Activated CD4-positive, alpha-beta memory T cell treated with anti-CD3 and anti-CD28 coated beads, Interleukin-2, amount 10 ng/mL, durations not matched to agents 7 days and 5 days (primary cell): Measurements from ENCODE around the gene PRICKLE2. TPM values are rescaled to one million over a fixed set of nuclear protein-coding genes. Genes with fewer than 3 reads are reported as not detected.

Experiments
- CTCF ChIA-PET: fragments of 350-600 bp; sonication (Branson Sonifier 250); formaldehyde crosslinking; loops from one replicate; lab custom pipeline; 2021; ENCODE audit warnings: antibody characterized with exemption, inconsistent platforms; lab: Charles Lee
- POLR2A ChIA-PET: fragments of 350-600 bp; sonication (Branson Sonifier 250); formaldehyde crosslinking; loops from one replicate; lab custom pipeline; 2021; ENCODE audit warnings: antibody characterized with exemption; lab: Charles Lee
- DNase-seq: peaks from one replicate; pipeline ENCODE4 v3.0.0-alpha.2; 2020
- H3K27ac Mint-ChIP-seq: one replicate; pipeline ENCODE4 v1.8.0; 2021; ENCODE audit warnings: mild to moderate bottlenecking, mixed read lengths
- H3K27me3 Mint-ChIP-seq: one replicate; pipeline ENCODE4 v1.8.0; 2021; ENCODE audit warnings: mixed read lengths
- H3K36me3 Mint-ChIP-seq: one replicate; pipeline ENCODE4 v1.8.0; 2021; ENCODE audit warnings: low read depth, mixed read lengths
- H3K4me1 Mint-ChIP-seq: one replicate; pipeline ENCODE4 v1.8.0; 2021; ENCODE audit warnings: mixed read lengths
- H3K4me3 Mint-ChIP-seq: one replicate; pipeline ENCODE4 v1.8.0; 2021; ENCODE audit warnings: mild to moderate bottlenecking, mixed read lengths
- H3K9me3 Mint-ChIP-seq: one replicate; pipeline ENCODE4 v1.8.0; 2021; ENCODE audit warnings: mixed read lengths
- total RNA-seq, 2 experiments: library from RNA; stranded (reverse); gene quantifications; one replicate each; pipeline ENCODE4 v1.2.3, GENCODE V29; 2021

PRICKLE2 gene
- total RNA-seq, 2 experiments from 2014 or later: not detected

DNA sequence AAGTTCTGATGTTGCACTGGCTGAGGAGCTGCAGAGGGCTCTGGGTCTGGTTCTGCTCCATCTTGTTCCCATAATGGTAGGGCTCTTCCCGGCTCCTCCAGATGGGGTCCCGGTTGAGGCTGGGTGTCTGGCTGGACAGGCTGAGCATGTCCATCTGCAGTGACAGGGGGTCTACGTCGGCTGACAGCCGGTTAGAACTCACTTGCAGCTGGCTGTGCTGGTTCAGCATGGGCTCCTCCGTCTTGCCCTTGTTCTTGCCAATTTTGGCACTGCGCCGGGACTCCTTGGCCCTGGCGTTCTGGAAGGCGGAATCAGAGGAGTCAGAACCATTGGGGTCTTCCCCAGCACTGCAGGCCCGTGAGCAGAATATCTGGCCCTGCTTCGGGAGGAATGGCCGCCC, 78.1 kb downstream of the PRICKLE2 start:
- H3K9me3 Mint-ChIP-seq: no peaks in the 10 kb centered on the region
- ChIA-PET POLR2A (no interaction called here), CTCF (no interaction called here)
- no peak overlapping the region for H3K4me3 Mint-ChIP-seq
- DNase-seq: no peak
- H3K27ac Mint-ChIP-seq: no peak overlapping the region
- no peaks in the 10 kb centered on the region for H3K4me1 Mint-ChIP-seq
- H3K27me3 Mint-ChIP-seq: no peaks in the 10 kb centered on the region
- no peaks in the 10 kb centered on the region for H3K36me3 Mint-ChIP-seq

DNA sequence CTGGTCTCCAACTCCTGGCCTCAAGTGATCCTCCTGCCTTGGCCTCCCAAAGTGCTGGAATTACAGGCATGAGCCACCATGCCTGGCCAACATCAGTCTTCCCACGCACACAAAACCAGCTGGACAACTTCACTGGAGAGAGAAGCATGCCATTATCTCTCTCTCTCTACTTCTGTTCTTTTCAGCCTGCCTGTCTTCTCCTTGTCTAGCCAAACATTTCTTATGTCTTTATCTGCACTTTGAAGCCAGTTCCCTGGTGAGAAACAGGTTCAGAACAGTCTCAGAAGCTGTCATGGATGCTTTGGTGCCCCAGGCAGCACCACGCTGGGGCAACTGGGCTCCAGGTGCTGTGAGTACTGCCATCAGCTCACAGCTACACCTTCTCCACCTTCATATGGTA, 79.8 kb downstream of the PRICKLE2 start:
- no peak overlapping the region for H3K4me3 Mint-ChIP-seq
- DNase-seq: no peak
- CTCF ChIA-PET: no interaction called here

GRCh38 chr3:64144241-64144900, 80.9 kb downstream of the PRICKLE2 start:
- CTCF ChIA-PET: no interaction called here
- H3K36me3 Mint-ChIP-seq: no peaks in the 10 kb centered on the region
- no peaks in the 10 kb centered on the region for H3K4me1 Mint-ChIP-seq
- H3K27me3 Mint-ChIP-seq: no peaks in the 10 kb centered on the region
- POLR2A ChIA-PET: no interaction called here
- no peak for DNase-seq
- no peak overlapping the region for H3K27ac Mint-ChIP-seq
- H3K9me3 Mint-ChIP-seq: no peaks in the 10 kb centered on the region
- H3K4me3 Mint-ChIP-seq: no peak overlapping the region

More for the DNA sequence above, 79.8 kb downstream of the PRICKLE2 start:
- Mint-ChIP-seq H3K27me3 (no peaks in the 10 kb centered on the region), H3K4me1 (no peaks in the 10 kb centered on the region), H3K27ac (no peak overlapping the region), H3K36me3 (no peaks in the 10 kb centered on the region), H3K9me3 (no peaks in the 10 kb centered on the region)
- POLR2A ChIA-PET: no interaction called here

GRCh38 chr3:64143409-64144130, 81.7 kb downstream of the PRICKLE2 start:
- Mint-ChIP-seq H3K27me3 (no peaks in the 10 kb centered on the region), H3K27ac (no peak overlapping the region), H3K9me3 (no peaks in the 10 kb centered on the region), H3K4me1 (no peaks in the 10 kb centered on the region), H3K36me3 (no peaks in the 10 kb centered on the region), H3K4me3 (no peak overlapping the region)
- no peak for DNase-seq
- ChIA-PET CTCF (no interaction called here), POLR2A (no interaction called here)

GRCh38 chr3:64141476-64141875, 83.8 kb downstream of the PRICKLE2 start:
- H3K27me3 Mint-ChIP-seq: no peaks in the 10 kb centered on the region
- no peak for DNase-seq
- H3K4me3 Mint-ChIP-seq: no peak overlapping the region

DNA sequence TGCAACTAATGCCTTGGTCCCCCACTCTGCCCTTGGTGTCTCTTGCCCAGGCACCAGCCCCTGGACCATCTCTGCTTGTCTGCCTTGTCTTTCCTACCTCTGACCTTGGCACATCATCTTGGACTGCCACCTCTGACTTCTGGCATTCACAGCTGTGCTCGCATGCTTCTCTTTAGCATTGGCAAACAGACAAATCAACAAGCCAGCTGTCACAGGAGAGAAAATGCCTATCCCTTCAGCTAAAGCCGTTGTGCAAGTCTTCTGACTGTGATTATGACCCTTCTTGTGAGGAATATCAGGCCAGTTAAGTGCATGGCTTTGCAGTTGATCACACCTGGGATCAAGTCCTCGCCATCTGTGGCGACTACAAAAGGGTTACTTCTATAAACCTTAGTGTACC, 84.6 kb downstream of the PRICKLE2 start:
- no peaks in the 10 kb centered on the region for H3K4me1 Mint-ChIP-seq
- CTCF ChIA-PET: no interaction called here
- no peaks in the 10 kb centered on the region for H3K9me3 Mint-ChIP-seq
- DNase-seq: no peak
- H3K36me3 Mint-ChIP-seq: no peaks in the 10 kb centered on the region
- no peak overlapping the region for H3K4me3 Mint-ChIP-seq
- no peaks in the 10 kb centered on the region for H3K27me3 Mint-ChIP-seq
- POLR2A ChIA-PET: no interaction called here
- H3K27ac Mint-ChIP-seq: no peak overlapping the region

More at GRCh38 chr3:64141476-64141875, 83.8 kb downstream of the PRICKLE2 start:
- H3K4me1 Mint-ChIP-seq: no peaks in the 10 kb centered on the region
- H3K9me3 Mint-ChIP-seq: no peaks in the 10 kb centered on the region
- CTCF ChIA-PET: no interaction called here
- no peaks in the 10 kb centered on the region for H3K36me3 Mint-ChIP-seq
- POLR2A ChIA-PET: no interaction called here
- no peak overlapping the region for H3K27ac Mint-ChIP-seq

GRCh38 chr3:64138656-64139375, 86.5 kb downstream of the PRICKLE2 start:
- POLR2A ChIA-PET: no interaction called here
- H3K27me3 Mint-ChIP-seq: no peaks in the 10 kb centered on the region
- CTCF ChIA-PET: no interaction called here

GRCh38 chr3:64138046-64138445, 87.2 kb downstream of the PRICKLE2 start:
- no peaks in the 10 kb centered on the region for H3K27me3 Mint-ChIP-seq

More at GRCh38 chr3:64138656-64139375, 86.5 kb downstream of the PRICKLE2 start:
- Mint-ChIP-seq H3K9me3 (no peaks in the 10 kb centered on the region), H3K4me3 (no peak overlapping the region), H3K36me3 (no peaks in the 10 kb centered on the region), H3K27ac (no peak overlapping the region), H3K4me1 (no peaks in the 10 kb centered on the region)
- DNase-seq: no peak

DNA sequence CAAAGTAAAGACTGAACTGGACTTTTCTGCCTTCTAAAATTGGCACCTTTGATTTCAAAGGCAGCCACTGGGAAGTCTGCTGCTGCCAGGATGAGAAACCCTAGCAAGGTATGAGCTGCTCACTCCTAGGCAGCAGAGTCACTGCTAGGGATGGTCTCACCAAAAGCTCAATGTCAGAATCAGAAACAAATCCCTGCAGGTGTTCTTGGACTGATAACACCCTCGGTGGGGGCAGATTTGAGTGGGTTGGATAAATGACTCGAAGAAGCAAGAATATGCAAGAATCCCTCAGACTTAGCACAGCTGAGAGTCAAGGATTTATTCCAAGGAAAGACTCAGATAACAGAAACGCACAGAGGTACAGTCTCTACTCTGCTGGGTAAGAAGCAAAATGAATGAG, 90.4 kb downstream of the PRICKLE2 start:
- H3K4me3 Mint-ChIP-seq: no peak overlapping the region
- CTCF ChIA-PET: interaction anchor here (0.6 kb wide), 1 partner anchor 1909 kb away, joined by 3 read pairs; no protein-coding TSS in a partner anchor

More at GRCh38 chr3:64138046-64138445, 87.2 kb downstream of the PRICKLE2 start:
- no peak for DNase-seq
- POLR2A ChIA-PET: no interaction called here
- no peaks in the 10 kb centered on the region for H3K4me1 Mint-ChIP-seq
- CTCF ChIA-PET: no interaction called here
- H3K27ac Mint-ChIP-seq: no peak overlapping the region
- no peaks in the 10 kb centered on the region for H3K9me3 Mint-ChIP-seq
- H3K36me3 Mint-ChIP-seq: no peaks in the 10 kb centered on the region
- H3K4me3 Mint-ChIP-seq: no peak overlapping the region

DNA sequence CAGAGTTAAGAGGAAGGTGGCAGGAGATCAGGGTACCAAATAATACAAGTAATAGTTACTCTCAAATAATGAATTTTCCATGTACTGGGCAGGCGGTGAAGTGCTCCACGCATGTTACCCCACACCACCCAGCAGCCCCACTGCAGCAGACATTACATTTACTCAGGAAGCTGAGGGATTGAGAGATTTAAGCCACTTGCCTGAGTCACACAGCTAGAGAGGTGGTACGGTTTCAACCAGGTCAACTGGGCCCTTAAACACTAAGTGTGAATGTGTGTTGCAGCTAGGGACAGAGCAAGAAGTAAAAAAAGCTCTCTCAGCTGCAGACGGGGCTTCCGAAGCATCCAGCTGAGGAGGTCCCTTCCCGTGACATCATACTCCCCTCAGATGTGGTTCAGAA, 91.3 kb downstream of the PRICKLE2 start:
- Mint-ChIP-seq H3K27ac (no peak overlapping the region), H3K9me3 (no peaks in the 10 kb centered on the region), H3K4me1 (no peaks in the 10 kb centered on the region), H3K36me3 (no peaks in the 10 kb centered on the region), H3K4me3 (no peak overlapping the region), H3K27me3 (peaks cover 2% of the 10 kb centered on the region)
- ChIA-PET CTCF (no interaction called here), POLR2A (no interaction called here)
- DNase-seq: no peak

More for the DNA sequence above, 90.4 kb downstream of the PRICKLE2 start:
- POLR2A ChIA-PET: no interaction called here
- H3K27me3 Mint-ChIP-seq: peaks cover 2% of the 10 kb centered on the region
- no peaks in the 10 kb centered on the region for H3K36me3 Mint-ChIP-seq
- no peak overlapping the region for H3K27ac Mint-ChIP-seq
- no peak for DNase-seq
- no peaks in the 10 kb centered on the region for H3K9me3 Mint-ChIP-seq
- no peaks in the 10 kb centered on the region for H3K4me1 Mint-ChIP-seq

GRCh38 chr3:64133272-64133671, 92.0 kb downstream of the PRICKLE2 start:
- CTCF ChIA-PET: no interaction called here
- Mint-ChIP-seq H3K27ac (no peak overlapping the region), H3K4me1 (no peaks in the 10 kb centered on the region), H3K27me3 (peaks cover 2% of the 10 kb centered on the region), H3K36me3 (no peaks in the 10 kb centered on the region), H3K4me3 (no peak overlapping the region), H3K9me3 (no peaks in the 10 kb centered on the region)
- POLR2A ChIA-PET: no interaction called here
- no peak for DNase-seq

GRCh38 chr3:64131725-64132469, 93.4 kb downstream of the PRICKLE2 start:
- peaks cover 2% of the 10 kb centered on the region for H3K27me3 Mint-ChIP-seq
- no peaks in the 10 kb centered on the region for H3K9me3 Mint-ChIP-seq
- ChIA-PET POLR2A (no interaction called here), CTCF (no interaction called here)
- no peaks in the 10 kb centered on the region for H3K36me3 Mint-ChIP-seq
- no peak overlapping the region for H3K4me3 Mint-ChIP-seq
- no peak for DNase-seq
- H3K4me1 Mint-ChIP-seq: no peaks in the 10 kb centered on the region
- no peak overlapping the region for H3K27ac Mint-ChIP-seq

- ChIA-PET CTCF (no interaction called here), POLR2A (no interaction called here)
- H3K27ac Mint-ChIP-seq: no peak overlapping the region
- no peaks in the 10 kb centered on the region for H3K9me3 Mint-ChIP-seq
- DNase-seq: no peak
- H3K4me3 Mint-ChIP-seq: no peak overlapping the region
- H3K36me3 Mint-ChIP-seq: no peaks in the 10 kb centered on the region
- peaks cover 2% of the 10 kb centered on the region for H3K27me3 Mint-ChIP-seq
- no peaks in the 10 kb centered on the region for H3K4me1 Mint-ChIP-seq
Observed at GRCh38 chr3:64130436-64130835, 94.8 kb downstream of the PRICKLE2 start.
